ENCODE results near the gene PTGDS. TPM values are rescaled to one million over a fixed set of nuclear protein-coding genes. Genes with fewer than 3 reads are reported as not detected.

PTGDS gene
- total RNA-seq, 1 donor from 2014 or later, result not detected

DNA sequence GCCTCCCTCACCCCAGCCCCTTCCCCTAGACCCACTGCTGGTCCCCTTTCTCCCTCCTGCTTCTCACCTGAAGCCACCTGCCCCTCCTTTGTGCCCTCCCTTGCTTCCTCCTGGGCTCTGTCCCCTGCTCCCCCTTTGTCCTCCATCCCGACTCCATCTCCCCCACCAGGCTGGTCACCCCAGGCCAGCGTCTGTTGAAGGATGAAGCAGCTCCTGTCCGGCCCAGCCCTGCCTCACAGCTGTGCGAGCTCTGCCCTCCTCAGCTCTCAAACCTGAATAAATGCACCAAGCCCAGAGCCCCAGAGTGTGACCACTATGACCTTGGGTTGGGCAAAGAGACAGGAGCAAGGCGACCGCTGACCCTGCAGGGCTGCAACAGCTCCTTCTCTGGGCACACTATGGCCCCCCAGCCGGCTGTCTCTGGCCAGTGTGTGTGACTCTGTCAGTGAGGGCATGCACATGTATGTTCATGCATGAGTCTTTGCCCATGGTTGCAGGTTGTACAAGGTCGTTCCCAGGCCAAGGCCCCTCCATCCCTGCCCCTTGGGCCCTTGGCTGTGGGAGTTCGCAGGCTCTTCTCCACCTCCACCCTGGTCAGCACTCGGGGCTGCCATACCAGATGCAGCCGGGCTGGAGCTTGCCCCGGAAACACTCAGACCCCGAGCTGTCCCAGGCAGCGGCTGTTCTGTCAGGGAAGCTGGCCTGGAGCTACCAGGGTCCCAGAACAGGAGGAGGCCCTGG, 21.9 kb upstream of the PTGDS start:
- DNase-seq (ENCODE audit: low spot score), result no peak
- H3K9me3 Mint-ChIP-seq (ENCODE audit: unreplicated experiment), result no peaks in the 10 kb centered on the region
- H3K36me3 Mint-ChIP-seq (ENCODE audit: low read depth, unreplicated experiment), result no peaks in the 10 kb centered on the region
- TF ChIP-seq CTCF (IDR thresholded peaks at IDR 0.05; ENCODE audit: unreplicated experiment), result no peak
- no peaks in the 10 kb centered on the region for H3K4me1 Mint-ChIP-seq (ENCODE audit: unreplicated experiment)
- peaks cover 7% of the 10 kb centered on the region for H3K27me3 Mint-ChIP-seq (ENCODE audit: unreplicated experiment)
- H3K4me3 Mint-ChIP-seq (ENCODE audit: unreplicated experiment), result no peak overlapping the region
- no peak overlapping the region for H3K27ac Mint-ChIP-seq (ENCODE audit: unreplicated experiment)

DNA sequence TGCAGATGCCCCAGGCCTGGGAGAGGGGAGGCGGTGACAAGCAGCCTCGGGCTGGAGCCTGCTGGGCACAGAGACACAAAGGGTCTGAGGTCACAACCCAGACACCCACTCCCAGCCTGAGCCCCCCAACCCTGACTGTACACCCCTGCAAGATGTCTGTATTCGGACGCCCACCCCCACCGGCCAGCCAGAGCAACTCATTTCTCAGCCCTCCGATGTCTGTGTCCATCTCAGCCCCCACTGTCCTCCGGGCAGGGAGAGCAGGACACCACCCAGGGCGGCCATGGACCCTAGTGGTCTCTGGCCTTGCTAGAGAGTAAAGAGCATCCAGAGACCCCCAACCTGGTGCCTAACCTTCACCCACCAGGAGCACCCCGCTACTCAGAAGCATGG, 21.4 kb upstream of the PTGDS start:
- TF ChIP-seq CTCF (IDR thresholded peaks at IDR 0.05; ENCODE audit: unreplicated experiment), result no peak
- Mint-ChIP-seq H3K9me3 (ENCODE audit: unreplicated experiment) (no peaks in the 10 kb centered on the region), H3K36me3 (ENCODE audit: low read depth, unreplicated experiment) (no peaks in the 10 kb centered on the region), H3K4me3 (ENCODE audit: unreplicated experiment) (no peak overlapping the region), H3K27ac (ENCODE audit: unreplicated experiment) (no peak overlapping the region), H3K27me3 (ENCODE audit: unreplicated experiment) (peaks cover 7% of the 10 kb centered on the region), H3K4me1 (ENCODE audit: unreplicated experiment) (no peaks in the 10 kb centered on the region)
- no peak for DNase-seq (ENCODE audit: low spot score)

GRCh38 chr9:136956604-136957003, 20.7 kb upstream of the PTGDS start:
- no peaks in the 10 kb centered on the region for H3K36me3 Mint-ChIP-seq (ENCODE audit: low read depth, unreplicated experiment)
- H3K27me3 Mint-ChIP-seq (ENCODE audit: unreplicated experiment), result peaks cover 7% of the 10 kb centered on the region
- H3K4me1 Mint-ChIP-seq (ENCODE audit: unreplicated experiment), result no peaks in the 10 kb centered on the region
- H3K4me3 Mint-ChIP-seq (ENCODE audit: unreplicated experiment), result peak overlapping the region; percentile 49
- no peaks in the 10 kb centered on the region for H3K9me3 Mint-ChIP-seq (ENCODE audit: unreplicated experiment)
- DNase-seq (ENCODE audit: low spot score), result no peak
- no peak overlapping the region for H3K27ac Mint-ChIP-seq (ENCODE audit: unreplicated experiment)
- TF ChIP-seq CTCF (IDR thresholded peaks at IDR 0.05; ENCODE audit: unreplicated experiment), result no peak

GRCh38 chr9:136957461-136957860, 19.8 kb upstream of the PTGDS start:
- Mint-ChIP-seq H3K9me3 (ENCODE audit: unreplicated experiment) (no peaks in the 10 kb centered on the region), H3K4me1 (ENCODE audit: unreplicated experiment) (no peaks in the 10 kb centered on the region), H3K36me3 (ENCODE audit: low read depth, unreplicated experiment) (no peaks in the 10 kb centered on the region), H3K27ac (ENCODE audit: unreplicated experiment) (no peak overlapping the region), H3K27me3 (ENCODE audit: unreplicated experiment) (peaks cover 7% of the 10 kb centered on the region), H3K4me3 (ENCODE audit: unreplicated experiment) (no peak overlapping the region)
- no peak for DNase-seq (ENCODE audit: low spot score)
- no peak for TF ChIP-seq CTCF (IDR thresholded peaks at IDR 0.05; ENCODE audit: unreplicated experiment)

DNA sequence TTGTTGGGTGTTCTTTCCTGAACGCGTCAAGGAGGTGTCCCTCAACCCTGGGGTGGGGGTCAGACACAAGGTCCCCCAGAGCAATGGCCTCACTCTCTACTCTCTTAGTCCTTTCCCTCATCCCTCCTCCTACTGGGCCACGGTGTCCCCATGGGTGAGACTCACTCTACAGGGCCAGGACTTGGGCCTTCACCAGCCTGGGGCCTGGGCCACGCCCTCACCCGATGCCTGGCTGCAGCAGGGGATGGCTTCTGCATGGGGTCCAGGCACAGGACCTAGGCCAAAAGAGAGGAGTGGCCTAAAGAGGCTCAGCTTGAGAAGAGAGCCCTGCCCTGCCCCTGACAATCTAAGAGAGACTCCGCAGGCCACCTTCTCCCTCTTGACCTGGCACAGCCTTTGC, 19.4 kb upstream of the PTGDS start:
- DNase-seq (ENCODE audit: low spot score), result no peak
- Mint-ChIP-seq H3K36me3 (ENCODE audit: low read depth, unreplicated experiment) (no peaks in the 10 kb centered on the region), H3K4me3 (ENCODE audit: unreplicated experiment) (no peak overlapping the region), H3K27ac (ENCODE audit: unreplicated experiment) (no peak overlapping the region), H3K4me1 (ENCODE audit: unreplicated experiment) (no peaks in the 10 kb centered on the region), H3K27me3 (ENCODE audit: unreplicated experiment) (peaks cover 7% of the 10 kb centered on the region), H3K9me3 (ENCODE audit: unreplicated experiment) (no peaks in the 10 kb centered on the region)
- no peak for TF ChIP-seq CTCF (IDR thresholded peaks at IDR 0.05; ENCODE audit: unreplicated experiment)
